HG03039 (cell line): ENCODE data around the gene UPK3A.
"Not testable (repeated sequence)": the region's sequence is repeated elsewhere in the genome, so short reads cannot be mapped to it uniquely, and the experiment has no call there.

ENCODE experiments used
- ATAC-seq: cut with Tn5 transposase; IDR thresholded peaks from one replicate; pipeline ENCODE4 v1.9.1; 2021; ENCODE audit warnings: mild to moderate bottlenecking, moderate library complexity; ENCODE audit not compliant: unreplicated experiment

Gene UPK3A

GRCh38 chr22:45324311-45324711 is 39.6 kb downstream of the UPK3A start:
- ATAC-seq: no peak

- ATAC-seq: not testable (repeated sequence)
These were observed 43.5 kb downstream of the UPK3A start for GRCh38 chr22:45328261-45328660.

- no peak for ATAC-seq
These were observed 44.2 kb downstream of the UPK3A start for GRCh38 chr22:45328822-45329529.

- no peak for ATAC-seq
These were observed 44.8 kb downstream of the UPK3A start for GRCh38 chr22:45329530-45329936.

- no peak for ATAC-seq
These were observed 45.8 kb downstream of the UPK3A start for GRCh38 chr22:45330548-45330947.

GRCh38 chr22:45331486-45331885 is 46.7 kb downstream of the UPK3A start:
- ATAC-seq: no peak

GRCh38 chr22:45332001-45332400 is 47.3 kb downstream of the UPK3A start:
- ATAC-seq: no peak

GRCh38 chr22:45334068-45334467 is 49.3 kb downstream of the UPK3A start:
- no peak for ATAC-seq

GRCh38 chr22:45334528-45334927 is 49.8 kb downstream of the UPK3A start:
- no peak for ATAC-seq

- no peak for ATAC-seq
These were observed 50.5 kb downstream of the UPK3A start for GRCh38 chr22:45335021-45335818.

GRCh38 chr22:45335854-45336522 is 51.2 kb downstream of the UPK3A start:
- ATAC-seq: no peak

- no peak for ATAC-seq
These were observed 52.3 kb downstream of the UPK3A start for GRCh38 chr22:45336971-45337431.

- ATAC-seq: no peak
These were observed 52.8 kb downstream of the UPK3A start for GRCh38 chr22:45337536-45337935.

GRCh38 chr22:45338795-45339194 is 54.0 kb downstream of the UPK3A start:
- no peak for ATAC-seq

- ATAC-seq: no peak
These were observed 55.6 kb downstream of the UPK3A start for GRCh38 chr22:45340323-45340722.

GRCh38 chr22:45341498-45341897 is 56.7 kb downstream of the UPK3A start:
- ATAC-seq: no peak

- ATAC-seq: no peak
These were observed 58.4 kb downstream of the UPK3A start for GRCh38 chr22:45343143-45343542.

GRCh38 chr22:45344334-45344733 is 59.6 kb downstream of the UPK3A start:
- ATAC-seq: no peak
